PC-9 (cell line): ENCODE results near the gene FGL2.

Experiments used
- EZH2 ChIP-seq: fragments of 200-600 bp; sonication (generic); IDR thresholded peaks from 2 replicates; pipeline ENCODE4 v1.8.0; 2017; ENCODE audit warnings: antibody characterized with exemption, low read depth
- TF ChIP-seq, protein P1 (sequence below): fragments of 200-600 bp; sonication (generic); conservative IDR thresholded peaks from 2 replicates; pipeline ENCODE4 v1.6.1; 2017; ENCODE audit warnings: mixed run types, antibody characterized with exemption, mild to moderate bottlenecking, moderate library complexity

DNA sequence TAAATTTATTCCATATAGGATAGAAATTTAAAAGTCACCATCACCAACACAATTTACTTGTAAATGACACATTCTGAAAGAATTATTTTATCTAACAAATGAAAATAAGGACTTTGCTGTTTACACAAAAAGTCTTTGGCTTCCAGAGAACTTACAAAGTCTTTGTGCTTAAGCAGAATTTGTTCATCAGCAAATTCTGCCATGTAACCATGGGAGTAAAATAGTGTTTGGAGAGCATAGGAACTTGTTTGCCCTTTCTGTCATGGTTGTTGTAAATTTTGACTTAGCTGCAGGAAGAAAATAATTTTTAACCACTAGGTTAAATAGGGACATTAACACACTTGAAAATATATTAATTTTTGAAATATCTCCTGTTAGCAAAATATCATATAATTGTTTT, 15.2 kb downstream of the FGL2 start:
- TF ChIP-seq, protein P1, sequence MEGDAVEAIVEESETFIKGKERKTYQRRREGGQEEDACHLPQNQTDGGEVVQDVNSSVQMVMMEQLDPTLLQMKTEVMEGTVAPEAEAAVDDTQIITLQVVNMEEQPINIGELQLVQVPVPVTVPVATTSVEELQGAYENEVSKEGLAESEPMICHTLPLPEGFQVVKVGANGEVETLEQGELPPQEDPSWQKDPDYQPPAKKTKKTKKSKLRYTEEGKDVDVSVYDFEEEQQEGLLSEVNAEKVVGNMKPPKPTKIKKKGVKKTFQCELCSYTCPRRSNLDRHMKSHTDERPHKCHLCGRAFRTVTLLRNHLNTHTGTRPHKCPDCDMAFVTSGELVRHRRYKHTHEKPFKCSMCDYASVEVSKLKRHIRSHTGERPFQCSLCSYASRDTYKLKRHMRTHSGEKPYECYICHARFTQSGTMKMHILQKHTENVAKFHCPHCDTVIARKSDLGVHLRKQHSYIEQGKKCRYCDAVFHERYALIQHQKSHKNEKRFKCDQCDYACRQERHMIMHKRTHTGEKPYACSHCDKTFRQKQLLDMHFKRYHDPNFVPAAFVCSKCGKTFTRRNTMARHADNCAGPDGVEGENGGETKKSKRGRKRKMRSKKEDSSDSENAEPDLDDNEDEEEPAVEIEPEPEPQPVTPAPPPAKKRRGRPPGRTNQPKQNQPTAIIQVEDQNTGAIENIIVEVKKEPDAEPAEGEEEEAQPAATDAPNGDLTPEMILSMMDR, result no peak
- TF ChIP-seq EZH2, result no peak
